ENCODE results near the gene SLC5A5. TPM values are rescaled to one million over a fixed set of nuclear protein-coding genes. Genes with fewer than 3 reads are reported as not detected.

The SLC5A5 gene
- total RNA-seq, 1 experiment from 2014 or later: 1.8 TPM

GRCh38 chr19:17829855-17830566 is 41.7 kb upstream of the SLC5A5 start:
- no peaks in the 10 kb centered on the region for H3K79me2 ChIP-seq (ENCODE audit: insufficient read depth, low read length)

More at GRCh38 chr19:17829855-17830566, 41.7 kb upstream of the SLC5A5 start:
- H2BK20ac ChIP-seq (ENCODE audit: low read depth, low read length, poor library complexity, severe bottlenecking): no peak overlapping the region
- no peak overlapping the region for H2BK15ac ChIP-seq (ENCODE audit: low read depth, low read length)
- H2BK120ac ChIP-seq (ENCODE audit: low read depth, low read length, poor library complexity, severe bottlenecking): no peak overlapping the region
- no peaks in the 10 kb centered on the region for H3K9me3 ChIP-seq (ENCODE audit: control insufficient read depth, low read depth, low read length)
- no peaks in the 10 kb centered on the region for H3K27me3 ChIP-seq (ENCODE audit: insufficient read depth, low read length)
- Mint-ChIP-seq H3K9me3 (no peaks in the 10 kb centered on the region; a peak in 1 of 5 replicates), H3K27me3 (ENCODE audit: low read depth) (peaks cover 8% of the 10 kb centered on the region), H3K27ac (peak overlapping the region; percentile 94 to 99 (median 99)), H3K36me3 (ENCODE audit: insufficient read depth in 1 of 3, low read depth in 3 of 3) (no peaks in the 10 kb centered on the region; a peak in 1 of 7 replicates), H3K4me1 (peaks cover 6 to 23% of the 10 kb centered on the region in 2 experiments), H3K4me3 (peak overlapping the region; percentile 74 to 93)
- no peak overlapping the region for H2BK12ac ChIP-seq (ENCODE audit: insufficient read length, low read depth, low read length)
- H3K27ac ChIP-seq (ENCODE audit: insufficient read length, low read depth, low read length): peak overlapping the region; percentile 29
- no peaks in the 10 kb centered on the region for H3K79me1 ChIP-seq (ENCODE audit: insufficient read depth, low read depth, low read length, poor library complexity, severe bottlenecking)
- H4K91ac ChIP-seq (ENCODE audit: insufficient read length, low read depth, low read length): no peak overlapping the region
- DNase-seq: peak; percentile 97
- no peak overlapping the region for H3K4ac ChIP-seq (ENCODE audit: low read depth, low read length)
- no peaks in the 10 kb centered on the region for H4K20me1 ChIP-seq (ENCODE audit: control insufficient read depth, insufficient read depth, insufficient read length)
- H3T11ph ChIP-seq (ENCODE audit: low read length): no peak overlapping the region
- peak overlapping the region; percentile 62; the same call in 1 of the 2 replicates for H3K14ac ChIP-seq (ENCODE audit: insufficient read depth, low read length)
- H3K23ac ChIP-seq (ENCODE audit: insufficient read length, low read depth, low read length): no peak overlapping the region
- no peaks in the 10 kb centered on the region for H3K4me1 ChIP-seq (ENCODE audit: insufficient read depth, low read length)
- peak overlapping the region; percentile 37 for H3K18ac ChIP-seq (ENCODE audit: insufficient read length, low read depth, low read length)
- TF ChIP-seq CTCF (conservative IDR thresholded peaks at IDR 0.05): peak; percentile 13; the same call in 1 of the 3 replicates
- H2BK5ac ChIP-seq (ENCODE audit: insufficient read length, low read length): no peak overlapping the region
- H3K9ac ChIP-seq (ENCODE audit: extremely low read depth, insufficient read length, low read length): no peak overlapping the region
- H4K5ac ChIP-seq (ENCODE audit: insufficient read length, low read depth, low read length): no peak overlapping the region
- H3K23me2 ChIP-seq (ENCODE audit: insufficient read length, low read depth, low read length, poor library complexity, severe bottlenecking): peaks cover 8% of the 10 kb centered on the region
- no peak overlapping the region for H3K56ac ChIP-seq (ENCODE audit: insufficient read length, low read depth, low read length)
- no CpG with 5 or more reads among the region's 29 CpGs for WGBS (ENCODE audit: extremely low coverage, insufficient read length, low lambda C conversion rate)
- H2AFZ ChIP-seq (ENCODE audit: low read length): peak overlapping the region; percentile 41
- H4K8ac ChIP-seq (replicated peaks; ENCODE audit: insufficient read length, low read depth, low read length): no peak overlapping the region
- H3K4me2 ChIP-seq (ENCODE audit: insufficient read depth, insufficient read length, low read length): peak overlapping the region; percentile 66
- no peak overlapping the region for H2AK5ac ChIP-seq (ENCODE audit: insufficient read length, low read length)

Measured in H9 (cell line).